NCI-H187 treated with DMSO at 0.1 percent for 48 hours (cell line): ENCODE data around the gene EGFL6.
"Not testable (repeated sequence)": the region's sequence is repeated elsewhere in the genome, so short reads cannot be mapped to it uniquely, and the experiment has no call there.

Source experiments
- DNase-seq: peaks from one replicate; lab custom pipeline; 2025; lab: John Stamatoyannopoulos, UW

EGFL6 gene

GRCh38 chrX:13597874-13598273 lies 28.5 kb downstream of the EGFL6 start:
- no peak for DNase-seq

GRCh38 chrX:13598877-13599276 lies 29.5 kb downstream of the EGFL6 start:
- no peak for DNase-seq

GRCh38 chrX:13599491-13599890 lies 30.1 kb downstream of the EGFL6 start:
- DNase-seq: no peak

- no peak for DNase-seq
Measured at GRCh38 chrX:13605611-13606010, 36.2 kb downstream of the EGFL6 start.

GRCh38 chrX:13607331-13607995 lies 38.1 kb downstream of the EGFL6 start:
- no peak for DNase-seq

- no peak for DNase-seq
Measured at GRCh38 chrX:13607996-13608365, 38.6 kb downstream of the EGFL6 start.

GRCh38 chrX:13614154-13614553 lies 44.8 kb downstream of the EGFL6 start:
- DNase-seq: no peak

GRCh38 chrX:13620207-13620606 lies 50.8 kb downstream of the EGFL6 start:
- no peak for DNase-seq

- no peak for DNase-seq
Measured at GRCh38 chrX:13622401-13622964, 53.1 kb downstream of the EGFL6 start.

GRCh38 chrX:13627306-13627705 lies 57.9 kb downstream of the EGFL6 start:
- DNase-seq: no peak

GRCh38 chrX:13637224-13637623 lies 67.8 kb downstream of the EGFL6 start:
- not testable (repeated sequence) for DNase-seq

GRCh38 chrX:13638021-13638420 lies 68.6 kb downstream of the EGFL6 start:
- no peak for DNase-seq

GRCh38 chrX:13638826-13639225 lies 69.4 kb downstream of the EGFL6 start:
- no peak for DNase-seq

- DNase-seq: not testable (repeated sequence)
Measured at GRCh38 chrX:13641684-13642083, 72.3 kb downstream of the EGFL6 start.

- DNase-seq: no peak
Measured at GRCh38 chrX:13645464-13646153, 76.2 kb downstream of the EGFL6 start.

- DNase-seq: no peak
Measured at GRCh38 chrX:13646154-13646549, 76.8 kb downstream of the EGFL6 start.

- no peak for DNase-seq
Measured at GRCh38 chrX:13647709-13648212, 78.4 kb downstream of the EGFL6 start.

GRCh38 chrX:13648336-13648735 lies 78.9 kb downstream of the EGFL6 start:
- DNase-seq: not testable (repeated sequence)

GRCh38 chrX:13649838-13650237 lies 80.4 kb downstream of the EGFL6 start:
- no peak for DNase-seq

- DNase-seq: no peak
Measured at GRCh38 chrX:13650318-13650717, 80.9 kb downstream of the EGFL6 start.

- no peak for DNase-seq
Measured at GRCh38 chrX:13651150-13651549, 81.7 kb downstream of the EGFL6 start.

- no peak for DNase-seq
Measured at GRCh38 chrX:13652287-13652793, 82.9 kb downstream of the EGFL6 start.
